Measurements from ENCODE around the gene HACD2.
A peak's percentile ranks its signal among the peaks of the same experiment; 100 is the strongest.

Gene HACD2

GRCh38 chr3:123505820-123506219 is 79.0 kb downstream of the HACD2 start:
- TF ChIP-seq, protein P1, sequence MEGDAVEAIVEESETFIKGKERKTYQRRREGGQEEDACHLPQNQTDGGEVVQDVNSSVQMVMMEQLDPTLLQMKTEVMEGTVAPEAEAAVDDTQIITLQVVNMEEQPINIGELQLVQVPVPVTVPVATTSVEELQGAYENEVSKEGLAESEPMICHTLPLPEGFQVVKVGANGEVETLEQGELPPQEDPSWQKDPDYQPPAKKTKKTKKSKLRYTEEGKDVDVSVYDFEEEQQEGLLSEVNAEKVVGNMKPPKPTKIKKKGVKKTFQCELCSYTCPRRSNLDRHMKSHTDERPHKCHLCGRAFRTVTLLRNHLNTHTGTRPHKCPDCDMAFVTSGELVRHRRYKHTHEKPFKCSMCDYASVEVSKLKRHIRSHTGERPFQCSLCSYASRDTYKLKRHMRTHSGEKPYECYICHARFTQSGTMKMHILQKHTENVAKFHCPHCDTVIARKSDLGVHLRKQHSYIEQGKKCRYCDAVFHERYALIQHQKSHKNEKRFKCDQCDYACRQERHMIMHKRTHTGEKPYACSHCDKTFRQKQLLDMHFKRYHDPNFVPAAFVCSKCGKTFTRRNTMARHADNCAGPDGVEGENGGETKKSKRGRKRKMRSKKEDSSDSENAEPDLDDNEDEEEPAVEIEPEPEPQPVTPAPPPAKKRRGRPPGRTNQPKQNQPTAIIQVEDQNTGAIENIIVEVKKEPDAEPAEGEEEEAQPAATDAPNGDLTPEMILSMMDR (IDR thresholded peaks at IDR 0.05; ENCODE audit: low read depth, low read length, missing control alignments): no peak
- H3K4me3 ChIP-seq (ENCODE audit: low read depth, low read length): no peak overlapping the region
- DNase-seq (ENCODE audit: low read depth): no peak

DNA sequence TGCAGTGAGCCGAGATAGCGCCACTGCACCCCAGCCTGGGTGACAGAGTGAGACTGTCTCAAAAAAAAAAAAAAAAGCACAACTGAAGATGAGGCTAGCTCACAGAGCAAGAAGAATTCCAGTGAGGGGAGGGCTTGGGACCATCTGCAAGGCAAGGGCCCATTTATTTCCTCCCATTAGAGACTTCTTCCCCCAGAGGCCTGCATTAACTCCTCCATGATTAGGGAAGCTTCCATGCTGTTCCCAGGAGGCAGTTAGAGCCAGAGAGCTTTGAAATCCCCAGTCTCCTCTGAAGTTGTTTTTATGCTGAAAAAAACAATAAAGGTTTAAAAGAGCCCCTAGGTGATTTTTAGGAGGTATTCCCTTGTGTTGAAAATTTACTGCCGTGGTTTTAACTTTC is 81.7 kb downstream of the HACD2 start:
- TF ChIP-seq, protein P1 (IDR thresholded peaks at IDR 0.05; ENCODE audit: low read depth, low read length, missing control alignments): no peak
- no peak overlapping the region for H3K4me3 ChIP-seq (ENCODE audit: low read depth, low read length)
- no peak for DNase-seq (ENCODE audit: low read depth)

- TF ChIP-seq, protein P1 (IDR thresholded peaks at IDR 0.05; ENCODE audit: low read depth, low read length, missing control alignments): no peak
- no peak overlapping the region for H3K4me3 ChIP-seq (ENCODE audit: low read depth, low read length)
- no peak for DNase-seq (ENCODE audit: low read depth)
Observed at GRCh38 chr3:123499322-123499721, 85.5 kb downstream of the HACD2 start.

DNA sequence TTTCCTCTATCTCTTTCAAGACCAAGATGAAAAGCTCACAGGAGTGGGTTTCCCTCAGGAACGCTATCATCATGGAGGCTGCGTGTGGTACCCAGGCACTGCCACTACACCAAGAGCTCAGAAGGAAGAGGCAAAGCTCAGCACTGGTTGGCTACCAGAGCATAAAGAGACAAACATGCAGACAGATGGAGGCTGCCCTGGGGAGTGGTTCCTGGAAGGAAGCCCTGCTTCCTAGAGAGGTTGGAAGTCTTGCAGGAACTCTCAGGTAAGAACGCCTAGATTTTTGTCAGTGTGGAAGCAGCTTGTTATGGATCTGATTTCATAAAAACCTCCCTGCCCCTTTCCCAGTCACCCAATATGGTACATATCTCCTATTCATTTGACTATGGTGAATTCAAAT is 86.1 kb downstream of the HACD2 start:
- no peak overlapping the region for H3K4me3 ChIP-seq (ENCODE audit: low read depth, low read length)
- TF ChIP-seq, protein P1 (IDR thresholded peaks at IDR 0.05; ENCODE audit: low read depth, low read length, missing control alignments): no peak
- no peak for DNase-seq (ENCODE audit: low read depth)

- TF ChIP-seq, protein P1 (IDR thresholded peaks at IDR 0.05; ENCODE audit: low read depth, low read length, missing control alignments): no peak
Observed at GRCh38 chr3:123493912-123494311, 90.9 kb downstream of the HACD2 start.

DNA sequence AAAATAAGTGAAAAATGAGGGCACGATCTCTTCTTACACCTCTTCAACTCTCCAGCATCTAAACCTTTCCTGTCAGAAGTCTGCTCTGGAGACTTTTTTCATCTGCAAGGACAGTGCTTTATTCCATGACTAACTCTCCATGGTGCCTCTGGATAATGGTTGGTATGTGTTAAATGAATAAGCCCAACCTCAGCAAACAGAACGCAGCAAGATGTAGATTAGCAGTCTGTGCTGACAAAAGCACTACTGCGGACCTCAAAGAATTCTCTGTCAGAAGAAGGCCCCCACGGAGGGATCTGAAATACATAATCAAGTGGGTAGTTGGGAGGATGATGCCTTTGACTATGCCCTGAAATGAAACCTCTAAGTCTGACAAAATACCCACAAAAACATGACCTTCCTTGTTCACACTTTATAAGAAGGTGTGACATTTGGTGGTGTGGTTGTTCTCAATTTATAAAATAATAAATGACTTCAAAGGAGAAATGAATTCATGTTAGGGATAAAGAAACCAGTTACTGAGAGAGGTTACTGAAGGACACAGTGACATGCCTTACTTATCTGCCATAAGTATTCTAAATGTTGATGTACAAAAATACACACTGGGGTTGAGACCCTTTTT is 92.8 kb downstream of the HACD2 start:
- no peak for DNase-seq (ENCODE audit: low read depth)
- TF ChIP-seq, protein P1 (IDR thresholded peaks at IDR 0.05; ENCODE audit: low read depth, low read length, missing control alignments): no peak
- no peak overlapping the region for H3K4me3 ChIP-seq (ENCODE audit: low read depth, low read length)

More at GRCh38 chr3:123493912-123494311, 90.9 kb downstream of the HACD2 start:
- no peak for DNase-seq (ENCODE audit: low read depth)
- H3K4me3 ChIP-seq (ENCODE audit: low read depth, low read length): no peak overlapping the region

DNA sequence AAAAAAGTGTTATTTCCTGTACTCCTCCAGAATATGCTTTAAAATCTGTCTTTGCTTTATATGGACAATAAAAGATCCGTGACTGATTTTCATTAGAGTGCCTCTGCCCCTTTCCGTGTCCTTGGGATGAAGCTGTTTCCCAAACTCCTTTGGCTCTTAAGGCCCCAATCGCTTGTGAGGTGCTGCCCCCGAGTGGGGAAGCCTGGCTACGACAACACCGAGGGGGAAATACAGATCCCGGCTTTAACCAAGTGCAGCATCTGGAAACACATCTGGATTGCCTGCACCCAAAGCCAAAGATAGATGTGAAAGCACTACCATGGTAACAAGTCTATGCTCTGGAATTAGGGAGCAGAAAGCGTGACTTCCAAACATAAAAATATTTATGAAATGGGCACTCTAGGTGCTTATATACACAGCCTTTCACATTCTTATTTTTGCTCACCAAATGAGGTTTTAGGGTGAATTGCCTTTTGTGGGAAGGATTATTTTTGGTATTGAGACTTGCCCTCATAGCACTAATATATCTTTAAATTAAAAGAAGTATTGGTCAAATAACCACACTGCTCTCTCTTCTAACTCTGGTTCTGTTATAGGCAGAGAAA is 95.4 kb downstream of the HACD2 start:
- DNase-seq (ENCODE audit: low read depth): no peak

More for the DNA sequence above, 95.4 kb downstream of the HACD2 start:
- TF ChIP-seq, protein P1 (IDR thresholded peaks at IDR 0.05; ENCODE audit: low read depth, low read length, missing control alignments): peak; percentile 86
- no peak overlapping the region for H3K4me3 ChIP-seq (ENCODE audit: low read depth, low read length)
